Activated CD4-positive, alpha-beta T cell treated with anti-CD3 and anti-CD28 coated beads, Interleukin-2, amount 50 U/mL, for 16 hours (primary cell): ENCODE data around the gene RAB40AL.

Source experiments
- DNase-seq: peaks from one replicate; pipeline ENCODE4 v3.0.0-alpha.2; 2020

Gene RAB40AL

GRCh38 chrX:102983205-102983604 lies 46.1 kb downstream of the RAB40AL start:
- DNase-seq = no peak

GRCh38 chrX:102985192-102985591 lies 48.1 kb downstream of the RAB40AL start:
- DNase-seq = peak; percentile 16
